Subcutaneous abdominal adipose tissue (tissue), 5 donors: ENCODE measurements around the gene CTNND2.

Experiments
- H3K27ac ChIP-seq: one replicate; pipeline ENCODE4 v1.7.0; 2013; ENCODE audit warnings: low read depth, mild to moderate bottlenecking, inconsistent platforms, low read length, moderate library complexity
- H3K27me3 ChIP-seq, 5 donors: one replicate each; pipeline ENCODE4 v1.7.0; 2013; ENCODE audit warnings: low read length in 5 of 5, inconsistent platforms in 1 of 5; ENCODE audit not compliant: control insufficient read depth in 5 of 5, insufficient read depth in 4 of 5
- H3K36me3 ChIP-seq, 5 donors: one replicate each; pipeline ENCODE4 v1.7.0; 2013; ENCODE audit warnings: low read length in 5 of 5; ENCODE audit not compliant: control insufficient read depth in 5 of 5, insufficient read depth in 5 of 5
- H3K4me1 ChIP-seq, 5 donors: one replicate each; pipeline ENCODE4 v1.7.0; 2013; ENCODE audit warnings: low read length in 5 of 5, mild to moderate bottlenecking in 3 of 5, moderate library complexity in 1 of 5; ENCODE audit not compliant: control insufficient read depth in 5 of 5, insufficient read depth in 5 of 5
- H3K4me3 ChIP-seq, 5 donors: one replicate each; pipeline ENCODE4 v1.7.0; 2013; ENCODE audit warnings: low read length in 5 of 5, low read depth in 1 of 5
- H3K9ac ChIP-seq, 5 donors: one replicate each; pipeline ENCODE4 v1.7.0; 2013; ENCODE audit warnings: low read length in 5 of 5, mild to moderate bottlenecking in 4 of 5, moderate library complexity in 3 of 5
- H3K9me3 ChIP-seq, 5 donors: one replicate each; pipeline ENCODE4 v1.7.0; 2013; ENCODE audit warnings: low read length in 5 of 5; ENCODE audit not compliant: control insufficient read depth in 5 of 5
- donor health status: healthy.
- donor health status: healthy.
- donor health status: healthy.
- donor health status: healthy.
- donor health status: healthy.

The CTNND2 gene

GRCh38 chr5:11563822-11564221, 340.4 kb downstream of the CTNND2 start:
- Histone ChIP-seq H3K27me3 (no peaks in the 10 kb centered on the region), H3K36me3 (no peaks in the 10 kb centered on the region), H3K9ac (no peak overlapping the region), H3K4me3 (no peak overlapping the region), H3K9me3 (peaks cover 0 to 4% (median 0%) of the 10 kb centered on the region in 5 donors), H3K27ac (no peak overlapping the region), H3K4me1 (no peaks in the 10 kb centered on the region)

- H3K9ac ChIP-seq, result no peak overlapping the region
- H3K4me3 ChIP-seq, result no peak overlapping the region
- no peak overlapping the region for H3K27ac ChIP-seq
- no peaks in the 10 kb centered on the region for H3K36me3 ChIP-seq
- no peaks in the 10 kb centered on the region for H3K27me3 ChIP-seq
- peaks cover 0 to 4% (median 0%) of the 10 kb centered on the region in 5 donors for H3K9me3 ChIP-seq
- no peaks in the 10 kb centered on the region for H3K4me1 ChIP-seq
These were observed 343.1 kb downstream of the CTNND2 start for GRCh38 chr5:11560915-11561697.

DNA sequence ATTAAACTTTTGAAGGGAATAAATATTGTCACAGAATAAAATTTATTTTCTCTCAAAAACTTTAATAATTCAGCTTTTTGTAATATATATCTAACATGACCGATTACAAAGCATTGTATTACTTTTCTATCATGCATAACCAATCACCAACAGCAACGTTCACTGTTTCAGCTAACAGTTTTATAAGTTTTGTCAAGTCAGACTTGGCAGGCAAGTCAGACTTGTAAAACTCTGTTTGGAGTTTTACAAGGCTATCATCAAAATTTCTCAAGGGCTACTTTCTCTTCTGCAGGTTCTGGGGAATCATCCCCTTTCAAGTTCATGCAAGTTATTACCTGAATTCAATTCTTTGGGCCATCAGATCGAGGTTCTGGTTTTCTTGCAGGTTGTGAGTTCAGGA, 347.2 kb downstream of the CTNND2 start:
- no peak overlapping the region for H3K9ac ChIP-seq
- H3K27ac ChIP-seq, result no peak overlapping the region
- H3K36me3 ChIP-seq, result no peaks in the 10 kb centered on the region
- no peaks in the 10 kb centered on the region for H3K4me1 ChIP-seq
- H3K9me3 ChIP-seq, result peaks cover 0 to 2% (median 0%) of the 10 kb centered on the region in 5 donors
- H3K4me3 ChIP-seq, result no peak overlapping the region
- H3K27me3 ChIP-seq, result no peaks in the 10 kb centered on the region

- Histone ChIP-seq H3K36me3 (no peaks in the 10 kb centered on the region), H3K27me3 (peaks cover 0 to 3% (median 2%) of the 10 kb centered on the region in 5 donors), H3K9ac (no peak overlapping the region), H3K27ac (no peak overlapping the region), H3K4me1 (no peaks in the 10 kb centered on the region), H3K9me3 (no peaks in the 10 kb centered on the region), H3K4me3 (no peak overlapping the region)
These were observed 349.1 kb downstream of the CTNND2 start for GRCh38 chr5:11555171-11555570.

- Histone ChIP-seq H3K27ac (no peak overlapping the region), H3K9me3 (no peaks in the 10 kb centered on the region), H3K27me3 (peaks cover 0 to 5% (median 2%) of the 10 kb centered on the region in 5 donors), H3K9ac (no peak overlapping the region), H3K4me1 (no peaks in the 10 kb centered on the region), H3K36me3 (no peaks in the 10 kb centered on the region), H3K4me3 (no peak overlapping the region)
These were observed 356.5 kb downstream of the CTNND2 start for GRCh38 chr5:11547730-11548129.

- H3K4me3 ChIP-seq, result no peak overlapping the region
- H3K36me3 ChIP-seq, result no peaks in the 10 kb centered on the region
- H3K4me1 ChIP-seq, result no peaks in the 10 kb centered on the region
- peaks cover 0 to 5% (median 2%) of the 10 kb centered on the region in 5 donors for H3K27me3 ChIP-seq
- H3K27ac ChIP-seq, result no peak overlapping the region
- H3K9me3 ChIP-seq, result no peaks in the 10 kb centered on the region
- no peak overlapping the region for H3K9ac ChIP-seq
These were observed 357.1 kb downstream of the CTNND2 start for GRCh38 chr5:11547140-11547539.

DNA sequence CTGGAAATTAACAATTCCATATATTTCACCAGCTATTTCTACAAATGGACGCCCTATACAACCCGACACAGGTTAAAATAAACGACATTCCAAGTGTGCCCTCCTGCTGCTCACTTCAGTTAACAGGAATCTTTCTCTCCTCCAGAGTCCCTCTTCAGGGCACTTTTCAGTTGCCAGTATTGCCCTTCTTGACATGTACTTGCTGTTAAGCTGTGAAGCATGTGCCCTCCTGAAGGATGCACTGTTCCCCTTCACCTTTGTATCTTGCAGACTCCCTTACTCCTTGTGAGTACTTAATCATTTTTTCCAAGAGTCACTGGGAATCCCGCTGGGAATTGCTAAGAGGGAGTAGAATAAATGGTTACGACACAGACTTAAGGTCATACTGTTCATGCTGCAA, 364.1 kb downstream of the CTNND2 start:
- H3K9me3 ChIP-seq, result no peaks in the 10 kb centered on the region
- no peak overlapping the region for H3K27ac ChIP-seq
- H3K27me3 ChIP-seq, result peaks cover 0 to 6% (median 0%) of the 10 kb centered on the region in 5 donors
- no peak overlapping the region for H3K4me3 ChIP-seq
- H3K36me3 ChIP-seq, result no peaks in the 10 kb centered on the region
- no peaks in the 10 kb centered on the region for H3K4me1 ChIP-seq
- no peak overlapping the region for H3K9ac ChIP-seq

- H3K4me1 ChIP-seq, result no peaks in the 10 kb centered on the region
- H3K4me3 ChIP-seq, result no peak overlapping the region
- H3K9me3 ChIP-seq, result no peaks in the 10 kb centered on the region
- no peak overlapping the region for H3K9ac ChIP-seq
- no peaks in the 10 kb centered on the region for H3K27me3 ChIP-seq
- no peak overlapping the region for H3K27ac ChIP-seq
- H3K36me3 ChIP-seq, result no peaks in the 10 kb centered on the region
These were observed 372.3 kb downstream of the CTNND2 start for GRCh38 chr5:11531811-11532555.

DNA sequence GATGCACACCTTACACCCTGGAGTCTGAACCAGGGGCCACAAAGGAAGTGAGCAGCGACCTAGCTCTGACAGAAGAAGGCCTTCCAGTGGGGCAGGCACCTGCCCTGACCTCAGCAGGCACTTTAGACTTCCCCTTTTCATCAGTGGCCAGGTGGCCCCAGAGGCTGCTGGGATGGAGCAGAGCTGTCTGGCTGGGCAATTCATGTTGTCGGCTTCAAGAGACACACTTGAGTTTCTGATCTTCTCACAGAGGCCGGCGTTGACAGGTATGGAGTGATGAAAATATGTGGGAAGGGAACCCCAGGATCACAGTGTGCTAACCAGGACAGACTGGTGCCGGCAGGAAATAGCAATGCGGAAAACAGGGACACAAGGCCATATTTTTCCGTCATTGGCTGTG, 375.5 kb downstream of the CTNND2 start:
- H3K4me1 ChIP-seq, result no peaks in the 10 kb centered on the region
- no peaks in the 10 kb centered on the region for H3K9me3 ChIP-seq
- H3K9ac ChIP-seq, result no peak overlapping the region
- H3K27me3 ChIP-seq, result no peaks in the 10 kb centered on the region
- no peaks in the 10 kb centered on the region for H3K36me3 ChIP-seq
- no peak overlapping the region for H3K4me3 ChIP-seq
- no peak overlapping the region for H3K27ac ChIP-seq

- Histone ChIP-seq H3K27ac (no peak overlapping the region), H3K27me3 (no peaks in the 10 kb centered on the region), H3K36me3 (no peaks in the 10 kb centered on the region), H3K9me3 (no peaks in the 10 kb centered on the region), H3K4me3 (no peak overlapping the region), H3K9ac (no peak overlapping the region), H3K4me1 (no peaks in the 10 kb centered on the region)
These were observed 376.4 kb downstream of the CTNND2 start for GRCh38 chr5:11527652-11528349.
